ENCODE measurements around the gene FAM185A.

The FAM185A gene

DNA sequence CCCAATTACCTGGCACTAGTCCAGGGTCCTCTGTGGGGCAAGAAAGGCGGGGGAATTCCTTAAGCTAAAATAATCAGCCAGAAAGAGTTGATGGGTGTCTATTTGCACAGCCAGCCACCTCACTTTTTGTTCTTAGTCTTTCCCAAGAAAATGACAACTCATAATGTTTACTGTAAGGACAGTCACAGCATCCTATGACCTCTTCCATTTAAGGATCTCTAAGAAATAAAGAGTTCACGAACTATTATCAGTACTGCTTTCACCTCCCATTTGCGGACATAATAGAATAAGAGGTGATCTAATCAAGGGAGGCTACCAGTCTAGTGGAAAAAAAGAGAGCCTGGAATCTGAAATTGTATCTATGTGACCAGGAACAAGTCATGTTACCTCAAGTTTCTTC, 91.6 kb downstream of the FAM185A start:
- TF ChIP-seq, protein P1, sequence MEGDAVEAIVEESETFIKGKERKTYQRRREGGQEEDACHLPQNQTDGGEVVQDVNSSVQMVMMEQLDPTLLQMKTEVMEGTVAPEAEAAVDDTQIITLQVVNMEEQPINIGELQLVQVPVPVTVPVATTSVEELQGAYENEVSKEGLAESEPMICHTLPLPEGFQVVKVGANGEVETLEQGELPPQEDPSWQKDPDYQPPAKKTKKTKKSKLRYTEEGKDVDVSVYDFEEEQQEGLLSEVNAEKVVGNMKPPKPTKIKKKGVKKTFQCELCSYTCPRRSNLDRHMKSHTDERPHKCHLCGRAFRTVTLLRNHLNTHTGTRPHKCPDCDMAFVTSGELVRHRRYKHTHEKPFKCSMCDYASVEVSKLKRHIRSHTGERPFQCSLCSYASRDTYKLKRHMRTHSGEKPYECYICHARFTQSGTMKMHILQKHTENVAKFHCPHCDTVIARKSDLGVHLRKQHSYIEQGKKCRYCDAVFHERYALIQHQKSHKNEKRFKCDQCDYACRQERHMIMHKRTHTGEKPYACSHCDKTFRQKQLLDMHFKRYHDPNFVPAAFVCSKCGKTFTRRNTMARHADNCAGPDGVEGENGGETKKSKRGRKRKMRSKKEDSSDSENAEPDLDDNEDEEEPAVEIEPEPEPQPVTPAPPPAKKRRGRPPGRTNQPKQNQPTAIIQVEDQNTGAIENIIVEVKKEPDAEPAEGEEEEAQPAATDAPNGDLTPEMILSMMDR (IDR thresholded peaks at IDR 0.05; ENCODE audit: borderline replicate concordance, control extremely low read depth, extremely low read depth, insufficient read depth, missing control alignments), result no peak
- DNase-seq (ENCODE audit: low spot score), result no peak
- in situ Hi-C loops (cut with MboI; ENCODE audit: low sequenced_read_pairs, unreplicated experiment), result no loop called here

DNA sequence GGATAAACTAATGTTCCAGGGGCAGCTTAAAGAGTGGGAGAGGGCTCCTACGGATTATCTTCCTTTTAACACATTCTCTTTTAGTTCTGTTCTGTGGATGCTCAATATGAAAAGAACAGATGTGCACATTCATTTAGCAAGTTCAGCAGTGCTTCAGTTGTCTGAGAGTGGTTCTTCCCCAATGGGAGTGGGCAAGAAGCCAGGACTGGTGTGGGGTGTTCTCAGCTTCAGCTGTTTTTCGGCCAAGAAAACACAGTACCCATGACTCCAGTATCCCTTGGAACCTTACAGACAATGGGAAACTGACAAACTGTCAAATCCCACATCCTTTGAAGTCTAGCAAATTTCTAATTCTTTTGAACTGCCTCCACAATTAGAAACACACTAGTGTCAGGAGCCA, 92.5 kb downstream of the FAM185A start:
- in situ Hi-C loops (cut with MboI; ENCODE audit: low sequenced_read_pairs, unreplicated experiment), result no loop called here
- peak; percentile 12 for DNase-seq (ENCODE audit: low spot score)
- TF ChIP-seq, protein P1 (IDR thresholded peaks at IDR 0.05; ENCODE audit: borderline replicate concordance, control extremely low read depth, extremely low read depth, insufficient read depth, missing control alignments), result no peak

DNA sequence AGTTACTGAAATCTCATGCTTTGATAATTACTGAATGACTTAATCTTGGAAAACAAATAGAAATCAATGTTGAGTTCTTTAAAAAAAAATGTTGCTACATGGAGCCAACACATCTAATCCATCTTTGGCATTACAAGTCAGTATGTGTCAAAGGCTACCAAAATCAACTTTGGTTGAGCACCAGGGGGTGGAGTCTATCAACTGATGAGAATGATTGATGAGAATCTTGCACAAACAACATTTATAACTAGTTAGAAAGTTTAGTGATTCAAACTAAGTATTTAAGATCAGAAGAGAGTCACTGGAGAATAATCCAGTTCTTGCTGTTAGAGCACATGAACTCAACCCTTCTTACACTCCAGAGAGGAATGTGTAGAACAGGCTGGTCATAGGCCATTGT, 93.5 kb downstream of the FAM185A start:
- TF ChIP-seq, protein P1 (IDR thresholded peaks at IDR 0.05; ENCODE audit: borderline replicate concordance, control extremely low read depth, extremely low read depth, insufficient read depth, missing control alignments), result no peak
- in situ Hi-C loops (cut with MboI; ENCODE audit: low sequenced_read_pairs, unreplicated experiment), result no loop called here
- DNase-seq (ENCODE audit: low spot score), result no peak

DNA sequence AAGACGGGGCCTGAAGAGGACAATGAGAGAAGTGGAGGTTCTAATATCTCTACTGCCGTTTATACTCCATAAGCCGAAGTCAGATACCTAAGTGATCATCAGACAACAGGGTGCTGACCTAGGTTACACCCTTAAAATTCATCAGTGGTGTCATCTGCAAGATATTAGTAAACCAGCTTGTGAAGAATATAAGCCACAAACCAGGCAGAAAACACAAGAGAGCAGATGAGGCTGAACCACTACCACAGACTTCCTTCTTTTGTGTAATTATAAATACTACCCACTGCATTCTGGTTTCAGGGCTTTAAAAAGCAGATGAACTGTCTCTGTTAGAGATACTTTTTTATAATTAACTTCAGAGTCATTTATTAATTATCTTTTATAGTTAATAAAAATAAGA, 95.1 kb downstream of the FAM185A start:
- in situ Hi-C loops (cut with MboI; ENCODE audit: low sequenced_read_pairs, unreplicated experiment), result no loop called here
- peak; percentile 40 for DNase-seq (ENCODE audit: low spot score)
- TF ChIP-seq, protein P1 (IDR thresholded peaks at IDR 0.05; ENCODE audit: borderline replicate concordance, control extremely low read depth, extremely low read depth, insufficient read depth, missing control alignments), result no peak

DNA sequence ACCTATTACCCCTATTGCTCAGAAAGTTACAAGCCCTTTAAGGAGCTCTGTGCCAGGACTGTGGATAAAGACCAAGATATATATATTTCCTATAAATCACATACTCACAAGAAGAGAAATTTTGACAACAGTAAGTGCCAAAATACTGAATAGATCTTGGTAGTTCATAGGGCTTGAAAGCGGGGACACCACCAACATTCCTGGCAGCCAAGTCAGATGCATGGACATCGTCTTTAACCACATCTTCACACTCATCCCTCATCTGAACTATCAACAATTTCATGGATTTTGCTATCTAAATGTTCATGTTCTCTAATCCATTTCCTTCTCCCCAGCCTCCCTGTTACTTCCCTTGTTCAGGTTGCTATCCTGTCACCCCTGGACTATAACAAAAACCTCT, 96.5 kb downstream of the FAM185A start:
- TF ChIP-seq, protein P1 (IDR thresholded peaks at IDR 0.05; ENCODE audit: borderline replicate concordance, control extremely low read depth, extremely low read depth, insufficient read depth, missing control alignments), result no peak
- DNase-seq (ENCODE audit: low spot score), result no peak
- in situ Hi-C loops (cut with MboI; ENCODE audit: low sequenced_read_pairs, unreplicated experiment), result no loop called here

DNA sequence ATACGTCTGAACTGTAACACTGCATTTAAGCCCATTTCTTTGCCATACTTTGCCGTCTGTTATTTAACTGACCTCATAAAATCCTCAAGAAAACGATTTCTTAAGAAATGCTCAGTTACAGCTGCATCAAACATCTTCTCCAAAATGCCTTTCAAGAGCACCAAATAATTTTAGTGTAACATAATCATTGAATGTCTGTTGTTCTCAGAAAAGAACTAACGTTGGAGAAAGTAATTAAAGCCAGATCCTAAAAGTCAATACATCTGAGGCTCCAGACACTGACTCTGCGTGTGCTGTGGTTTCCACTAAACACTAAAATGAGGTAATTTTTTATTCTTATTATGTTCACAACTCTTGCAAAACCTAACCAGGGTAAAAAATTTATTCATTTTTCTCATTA, 100.3 kb downstream of the FAM185A start:
- in situ Hi-C loops (cut with MboI; ENCODE audit: low sequenced_read_pairs, unreplicated experiment), result no loop called here
- no peak for DNase-seq (ENCODE audit: low spot score)
- TF ChIP-seq, protein P1 (IDR thresholded peaks at IDR 0.05; ENCODE audit: borderline replicate concordance, control extremely low read depth, extremely low read depth, insufficient read depth, missing control alignments), result no peak

DNA sequence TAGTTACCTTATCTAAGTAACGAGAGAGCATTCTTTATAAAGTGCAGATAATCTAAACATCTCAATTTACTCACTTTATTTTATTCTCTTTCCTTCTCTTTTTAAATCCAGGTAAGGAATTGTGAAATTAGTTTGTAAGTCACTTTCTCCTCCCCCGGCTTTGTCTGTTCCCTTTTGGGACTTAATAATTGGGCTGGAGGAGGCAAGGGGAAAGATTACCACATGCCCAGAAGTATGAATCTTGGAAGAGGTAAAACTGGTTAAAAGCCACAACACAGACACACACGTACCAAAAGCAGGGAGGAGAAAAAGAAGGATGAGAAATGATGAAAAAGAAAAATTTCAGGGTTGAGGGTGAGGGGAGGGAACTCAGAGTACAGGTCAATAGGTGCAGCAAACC, 100.7 kb downstream of the FAM185A start:
- in situ Hi-C loops (cut with MboI; ENCODE audit: low sequenced_read_pairs, unreplicated experiment), result no loop called here
- DNase-seq (ENCODE audit: low spot score), result no peak

More for the DNA sequence above, 100.7 kb downstream of the FAM185A start:
- TF ChIP-seq, protein P1 (IDR thresholded peaks at IDR 0.05; ENCODE audit: borderline replicate concordance, control extremely low read depth, extremely low read depth, insufficient read depth, missing control alignments), result no peak
